ENCODE data around the gene TPD52L2.

DNA sequence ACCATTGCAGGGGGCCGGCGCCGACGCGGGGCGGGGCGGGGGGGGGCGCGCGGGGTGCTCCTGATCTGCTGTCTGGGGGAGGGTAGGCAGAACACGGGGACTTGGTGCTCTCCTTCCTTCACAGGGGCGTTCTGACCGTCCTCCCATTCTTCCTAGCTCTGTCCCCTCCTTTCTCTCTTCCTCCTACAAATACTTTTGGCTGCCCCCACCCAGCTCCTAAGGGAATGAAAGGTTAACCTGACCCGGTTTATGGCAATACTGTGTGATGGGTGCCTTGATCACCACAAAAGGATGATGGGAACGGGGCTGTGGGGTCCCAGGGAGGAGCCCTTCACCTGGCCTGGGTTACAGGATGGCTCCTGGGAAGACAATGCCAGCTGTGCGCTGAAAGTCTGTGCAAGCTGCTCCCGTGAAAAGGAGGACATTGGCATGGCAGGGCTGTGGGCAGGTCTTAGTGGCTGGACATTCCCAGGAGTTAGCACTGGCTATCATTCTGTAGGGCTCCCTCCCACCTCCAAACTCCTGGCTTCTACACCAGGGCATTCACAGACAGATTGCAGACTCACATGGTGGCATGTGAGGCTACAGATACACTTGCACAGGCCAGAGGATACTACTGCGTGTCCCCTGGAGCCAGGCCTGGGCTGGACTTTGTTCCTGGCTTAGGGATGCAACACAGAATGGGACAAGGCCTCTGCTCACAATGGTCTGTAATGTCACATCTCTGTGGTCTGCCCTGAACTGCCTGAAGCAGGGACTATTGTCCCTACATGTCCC, 1.9 kb upstream of the TPD52L2 start:
- TF ChIP-seq CTCF (IDR thresholded peaks at IDR 0.05; ENCODE audit: insufficient read depth, low read length) (no peak), REST (IDR thresholded peaks at IDR 0.05; ENCODE audit: insufficient replicate concordance, low read depth) (no peak), SPI1 (IDR thresholded peaks at IDR 0.05; ENCODE audit: borderline replicate concordance, low read depth) (no peak), POLR2AphosphoS5 (IDR thresholded peaks at IDR 0.05; ENCODE audit: low read depth) (no peak)

Measured in HL-60 (cell line).